Mucosa of gallbladder (tissue), 1 donor: ENCODE results near the gene DNAJB11. TPM values are rescaled to one million over a fixed set of nuclear protein-coding genes. Genes with fewer than 3 reads are reported as not detected.
"Not testable (repeated sequence)": the region's sequence is repeated elsewhere in the genome, so short reads cannot be mapped to it uniquely, and the experiment has no call there.

Source experiments
- DNase-seq: peaks from one replicate; pipeline ENCODE4 v3.0.0-alpha.2; 2020; ENCODE audit warnings: low spot score
- total RNA-seq: library from RNA; stranded (reverse); gene quantifications from one replicate; pipeline ENCODE4 v1.2.1, GENCODE V29; 2021
- donor health status: DM: no; HTN: no; CAD: no.

Gene DNAJB11
- total RNA-seq, 1 donor from 2014 or later, result 48.1 TPM

- peak; percentile 82 for DNase-seq
These were observed 46.8 kb downstream of the DNAJB11 start for GRCh38 chr3:186617036-186617946.

DNA sequence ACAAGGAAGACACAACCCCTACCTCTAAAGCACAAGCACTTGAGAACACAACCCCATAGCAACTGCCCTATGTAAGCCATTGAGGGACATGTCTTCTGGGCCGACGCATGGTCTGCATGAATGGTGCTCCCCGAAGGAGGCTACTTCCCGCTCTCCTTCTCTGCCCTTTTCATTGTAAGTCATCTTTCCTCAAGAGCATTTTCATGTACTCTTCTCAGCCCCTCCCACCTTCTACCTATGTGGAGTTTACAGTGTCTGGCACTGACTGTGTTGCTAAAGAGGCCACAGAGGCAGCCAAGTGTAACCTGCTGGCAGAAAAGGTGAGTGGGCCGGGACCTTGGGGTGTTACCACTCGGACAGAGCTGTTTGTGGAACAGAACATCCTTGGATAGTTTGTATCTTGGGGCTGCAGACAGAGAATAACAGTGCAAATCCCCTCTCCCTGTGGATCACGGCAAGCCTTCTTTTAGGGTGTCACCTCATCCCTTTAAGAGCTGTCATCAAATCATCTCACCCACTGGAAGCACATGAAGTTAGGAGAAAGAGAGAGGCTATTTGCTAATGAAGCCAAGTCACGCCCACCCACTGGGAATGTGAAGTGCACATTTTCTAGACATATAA is 47.9 kb downstream of the DNAJB11 start:
- DNase-seq, result no peak

- DNase-seq, result no peak
These were observed 49.3 kb downstream of the DNAJB11 start for GRCh38 chr3:186619787-186620212.

DNA sequence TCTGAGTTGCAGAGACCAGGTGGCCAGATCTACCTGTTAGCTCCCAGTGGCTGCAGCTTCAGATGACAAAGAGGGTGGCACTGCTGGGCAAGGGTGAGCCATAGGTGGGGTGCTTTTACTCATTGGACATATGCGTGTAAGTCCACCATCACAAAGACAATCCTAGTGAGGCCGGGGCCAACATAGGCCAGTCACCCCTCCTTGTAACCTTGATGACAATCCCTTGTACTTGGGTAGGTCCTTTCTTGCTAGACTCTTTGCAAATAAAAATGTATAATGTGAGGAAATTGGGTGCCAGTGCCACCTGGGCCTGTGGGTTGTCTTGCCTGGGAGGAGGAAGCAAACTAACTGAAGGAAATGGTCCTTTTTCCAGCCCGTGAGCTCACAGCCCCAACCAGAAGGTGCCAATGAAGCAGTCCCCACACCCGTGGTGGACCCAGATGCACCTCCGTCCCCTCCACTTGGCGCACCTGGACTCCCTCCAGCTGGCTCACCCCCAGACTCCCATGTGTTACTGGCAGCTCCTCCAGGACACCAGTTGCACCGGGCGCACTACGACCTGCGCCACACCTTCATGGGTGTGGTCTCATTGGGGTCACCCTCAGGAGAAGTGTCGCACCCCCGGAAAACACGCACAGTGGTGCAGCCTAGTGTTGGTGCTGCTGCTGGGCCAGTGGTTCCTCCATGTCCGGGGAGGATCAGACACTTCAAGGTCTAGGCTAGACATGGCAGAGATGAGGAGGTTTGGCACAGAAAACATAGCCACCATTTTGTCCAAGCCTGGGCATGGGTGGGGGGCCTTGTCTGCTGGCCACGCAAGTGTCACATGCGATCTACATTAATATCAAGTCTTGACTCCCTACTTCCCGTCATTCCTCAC is 49.9 kb downstream of the DNAJB11 start:
- no peak for DNase-seq

GRCh38 chr3:186621894-186622650 is 51.6 kb downstream of the DNAJB11 start:
- no peak for DNase-seq

GRCh38 chr3:186622651-186623310 is 52.3 kb downstream of the DNAJB11 start:
- no peak for DNase-seq

GRCh38 chr3:186624598-186624997 is 54.1 kb downstream of the DNAJB11 start:
- DNase-seq, result no peak

GRCh38 chr3:186625600-186626042 is 55.1 kb downstream of the DNAJB11 start:
- DNase-seq, result no peak

- DNase-seq, result no peak
These were observed 55.8 kb downstream of the DNAJB11 start for GRCh38 chr3:186626254-186626847.

- no peak for DNase-seq
These were observed 57.4 kb downstream of the DNAJB11 start for GRCh38 chr3:186627852-186628414.

- DNase-seq, result no peak
These were observed 58.2 kb downstream of the DNAJB11 start for GRCh38 chr3:186628756-186629155.

GRCh38 chr3:186630950-186631641 is 60.6 kb downstream of the DNAJB11 start:
- no peak for DNase-seq

- no peak for DNase-seq
These were observed 63.0 kb downstream of the DNAJB11 start for GRCh38 chr3:186633481-186633880.

- not testable (repeated sequence) for DNase-seq
These were observed 63.7 kb downstream of the DNAJB11 start for GRCh38 chr3:186634207-186634606.

Other genes starting within 250 kb of the DNAJB11 start
- 7.3 TPM for gene DGKG, start 208.5 kb upstream of the DNAJB11 start, total RNA-seq
- 2.7 TPM for gene CRYGS, start 26.3 kb upstream of the DNAJB11 start, total RNA-seq
- 11.0 TPM for gene TBCCD1, start 3.4 kb upstream of the DNAJB11 start, total RNA-seq
- 2.2 TPM for gene AHSG, start 42.3 kb downstream of the DNAJB11 start, total RNA-seq
- gene FETUB, start 69.7 kb downstream of the DNAJB11 start, total RNA-seq, result not detected
- gene HRG, start 95.3 kb downstream of the DNAJB11 start, total RNA-seq, result 0.49 TPM
- 0.43 TPM for gene KNG1, start 146.6 kb downstream of the DNAJB11 start, total RNA-seq
- gene EIF4A2, start 212.9 kb downstream of the DNAJB11 start, total RNA-seq, result 535 TPM
- gene RFC4, start 235.8 kb downstream of the DNAJB11 start, total RNA-seq, result 9.4 TPM